ENCODE data around the gene C10orf95.

The C10orf95 gene

GRCh38 chr10:102419269-102420180 is 31.8 kb downstream of the C10orf95 start:
- in situ Hi-C loops (cut with MboI; ENCODE audit: low sequenced_read_pairs) = no loop called here

DNA sequence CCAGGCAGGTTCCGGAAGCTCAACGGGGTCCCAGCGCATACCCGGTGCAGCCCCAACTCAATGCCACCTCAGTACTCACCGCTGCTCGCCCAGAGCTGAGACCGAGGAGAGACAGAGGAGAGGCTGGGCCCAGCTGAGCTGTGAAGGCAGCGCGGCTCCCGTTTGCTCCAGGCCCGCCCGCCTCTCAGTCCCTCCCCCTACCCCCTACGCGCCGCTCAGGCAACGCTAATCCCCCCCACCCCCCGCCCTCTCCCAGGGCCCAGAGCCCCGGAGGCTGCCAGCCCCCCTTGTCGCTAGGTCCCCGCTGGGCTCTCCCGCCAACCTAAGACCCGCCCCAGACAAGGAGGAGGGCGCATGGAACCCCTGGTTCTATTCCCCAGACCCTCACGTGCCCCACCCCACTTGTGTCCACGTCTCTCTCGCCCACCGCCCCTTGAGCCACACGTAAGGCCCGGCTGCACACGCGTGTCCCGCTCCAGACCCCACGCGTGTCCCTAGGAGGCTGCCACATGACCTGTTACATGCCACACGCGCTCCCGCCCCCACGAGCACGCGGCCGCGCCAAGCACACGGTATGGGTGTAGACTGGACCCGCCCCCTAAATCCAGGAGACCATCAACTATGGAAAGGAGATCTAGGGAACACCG is 32.6 kb downstream of the C10orf95 start, which contains the start of gene PSD:
PSD (minus strand) TSS at position 164 of the 647 bp plus-strand sequence. CDS start 1,747 bp downstream, outside the sequence.
- in situ Hi-C loops (cut with MboI; ENCODE audit: low sequenced_read_pairs) = no loop called here

DNA sequence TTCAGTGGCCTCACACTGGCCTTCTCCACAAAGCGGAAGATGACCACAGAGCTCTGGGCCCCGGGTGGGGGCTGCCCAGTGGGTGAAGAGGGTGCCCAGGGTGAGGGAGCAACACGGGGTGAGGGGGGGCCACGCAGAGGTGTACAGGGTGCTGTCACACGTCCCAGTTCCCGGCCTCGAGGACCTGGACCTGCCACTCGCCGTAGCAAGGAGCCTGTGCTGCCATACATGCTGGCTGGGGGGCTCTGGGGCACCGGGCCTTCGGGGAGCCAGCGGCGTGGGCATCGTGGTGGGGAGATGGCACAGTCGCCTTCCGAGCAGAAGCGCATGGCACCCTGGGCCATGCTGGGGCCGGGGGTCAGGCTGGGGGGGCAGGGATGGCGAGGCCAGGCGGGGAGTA is 34.6 kb downstream of the C10orf95 start:
- in situ Hi-C loops (cut with MboI; ENCODE audit: low sequenced_read_pairs) = no loop called here

- in situ Hi-C loops (cut with MboI; ENCODE audit: low sequenced_read_pairs) = no loop called here
These were observed 35.1 kb downstream of the C10orf95 start for GRCh38 chr10:102416283-102416682.

GRCh38 chr10:102414749-102415148 is 36.6 kb downstream of the C10orf95 start:
- in situ Hi-C loops (cut with MboI; ENCODE audit: low sequenced_read_pairs) = no loop called here

DNA sequence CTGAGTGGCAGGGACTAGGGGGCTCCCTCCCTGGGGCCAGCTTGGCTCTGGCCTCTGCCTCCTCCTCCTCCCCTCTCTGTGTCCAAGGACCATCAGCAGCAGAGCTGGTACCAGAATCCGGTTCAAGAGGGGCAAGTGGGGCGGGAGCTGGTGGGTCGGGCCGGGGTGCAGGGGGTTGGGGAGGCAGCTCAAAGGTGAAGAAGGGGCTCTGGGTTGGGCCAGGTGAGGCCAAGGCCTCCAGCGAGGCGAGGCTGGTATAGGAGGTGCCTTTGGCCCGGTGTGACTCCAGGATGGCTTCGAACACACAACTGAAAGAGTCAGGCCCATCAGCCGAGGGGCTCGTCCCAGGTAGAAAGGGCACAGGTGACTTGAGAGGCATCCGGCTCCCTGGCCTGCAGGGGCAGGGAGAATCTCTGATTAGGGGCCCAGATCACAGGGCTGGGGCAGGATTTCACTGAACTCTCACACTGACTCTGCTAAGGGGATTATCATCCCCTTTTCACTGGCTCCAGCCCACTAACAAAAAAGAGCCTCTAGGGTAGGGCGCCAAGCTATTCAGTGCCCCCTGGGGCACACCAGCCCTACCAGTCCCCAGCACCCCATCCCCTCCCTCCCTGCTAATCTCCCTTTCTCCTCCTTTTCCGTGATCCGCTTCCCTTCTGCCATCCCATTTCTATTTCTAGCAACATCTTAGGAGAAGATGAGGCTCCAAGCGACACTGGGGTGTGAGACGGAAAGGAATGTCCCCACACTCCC is 37.4 kb downstream of the C10orf95 start:
- in situ Hi-C loops (cut with MboI; ENCODE audit: low sequenced_read_pairs) = no loop called here

- in situ Hi-C loops (cut with MboI; ENCODE audit: low sequenced_read_pairs) = no loop called here
These were observed 38.2 kb downstream of the C10orf95 start for GRCh38 chr10:102413053-102413705.

DNA sequence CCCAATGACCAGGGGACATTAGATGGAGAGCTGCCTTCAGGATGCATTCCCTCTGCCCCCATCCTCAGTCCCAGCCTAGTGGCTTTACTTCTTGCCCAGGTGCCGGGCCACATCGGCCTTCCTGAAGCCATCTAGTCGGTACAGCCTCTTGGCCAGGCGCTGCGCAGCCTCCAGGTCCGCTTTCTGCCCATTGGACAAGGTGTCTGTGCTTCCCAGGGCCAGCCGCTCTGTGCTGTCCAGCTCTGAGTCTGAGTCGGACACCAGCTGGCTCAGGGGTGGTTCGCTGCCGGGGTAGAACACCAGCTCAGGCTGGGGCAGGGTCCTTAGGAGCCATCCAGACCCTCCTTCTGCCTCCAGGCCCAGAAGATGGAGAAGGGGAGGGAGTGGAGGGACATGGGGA is 39.0 kb downstream of the C10orf95 start:
- in situ Hi-C loops (cut with MboI; ENCODE audit: low sequenced_read_pairs) = no loop called here

DNA sequence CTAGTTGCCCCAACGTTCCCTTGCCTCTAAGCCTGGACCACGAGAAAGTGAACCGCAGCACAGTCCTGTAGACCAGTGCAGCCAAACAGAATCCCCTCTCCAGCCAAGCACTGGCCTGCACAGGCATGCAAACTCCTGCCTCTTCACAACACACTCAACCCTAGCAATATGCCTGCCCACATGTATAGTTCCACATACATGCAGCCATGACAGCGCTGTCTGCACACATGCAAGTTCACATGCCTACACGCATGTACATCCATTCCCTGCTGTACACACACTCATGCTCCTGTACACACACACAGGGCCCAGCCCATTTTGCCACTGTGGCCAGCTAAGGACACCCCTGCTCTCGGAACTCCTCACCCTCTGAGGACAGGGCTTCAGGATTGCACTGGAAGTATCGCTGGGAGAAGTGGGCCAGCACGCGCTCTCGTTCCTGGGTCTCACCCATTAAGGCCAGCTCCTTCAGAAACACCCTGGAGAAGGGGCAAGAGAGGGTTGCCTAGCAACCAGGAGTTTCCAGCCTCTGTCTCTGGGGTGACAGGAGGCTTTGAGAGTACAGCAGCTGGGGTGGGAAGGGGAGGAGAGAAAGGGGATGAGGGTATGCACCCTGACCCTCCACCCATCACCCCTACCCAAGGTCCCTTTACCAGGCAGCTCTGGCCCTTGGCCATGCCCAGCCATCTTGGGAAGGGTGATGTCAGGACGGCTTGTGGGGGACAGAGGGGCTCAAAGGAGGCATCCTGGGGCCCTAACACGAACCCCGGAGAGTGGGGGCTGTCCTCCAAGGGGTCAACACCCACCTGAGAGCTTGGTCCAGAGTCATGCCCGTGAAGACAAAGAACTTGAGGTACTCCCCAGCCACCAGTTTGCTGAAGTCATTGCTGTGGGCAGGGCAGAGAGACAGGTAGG is 39.7 kb downstream of the C10orf95 start:
- in situ Hi-C loops (cut with MboI; ENCODE audit: low sequenced_read_pairs) = no loop called here

GRCh38 chr10:102410429-102411073 is 40.8 kb downstream of the C10orf95 start:
- in situ Hi-C loops (cut with MboI; ENCODE audit: low sequenced_read_pairs) = no loop called here

GRCh38 chr10:102409604-102410428 is 41.5 kb downstream of the C10orf95 start:
- in situ Hi-C loops (cut with MboI; ENCODE audit: low sequenced_read_pairs) = no loop called here

DNA sequence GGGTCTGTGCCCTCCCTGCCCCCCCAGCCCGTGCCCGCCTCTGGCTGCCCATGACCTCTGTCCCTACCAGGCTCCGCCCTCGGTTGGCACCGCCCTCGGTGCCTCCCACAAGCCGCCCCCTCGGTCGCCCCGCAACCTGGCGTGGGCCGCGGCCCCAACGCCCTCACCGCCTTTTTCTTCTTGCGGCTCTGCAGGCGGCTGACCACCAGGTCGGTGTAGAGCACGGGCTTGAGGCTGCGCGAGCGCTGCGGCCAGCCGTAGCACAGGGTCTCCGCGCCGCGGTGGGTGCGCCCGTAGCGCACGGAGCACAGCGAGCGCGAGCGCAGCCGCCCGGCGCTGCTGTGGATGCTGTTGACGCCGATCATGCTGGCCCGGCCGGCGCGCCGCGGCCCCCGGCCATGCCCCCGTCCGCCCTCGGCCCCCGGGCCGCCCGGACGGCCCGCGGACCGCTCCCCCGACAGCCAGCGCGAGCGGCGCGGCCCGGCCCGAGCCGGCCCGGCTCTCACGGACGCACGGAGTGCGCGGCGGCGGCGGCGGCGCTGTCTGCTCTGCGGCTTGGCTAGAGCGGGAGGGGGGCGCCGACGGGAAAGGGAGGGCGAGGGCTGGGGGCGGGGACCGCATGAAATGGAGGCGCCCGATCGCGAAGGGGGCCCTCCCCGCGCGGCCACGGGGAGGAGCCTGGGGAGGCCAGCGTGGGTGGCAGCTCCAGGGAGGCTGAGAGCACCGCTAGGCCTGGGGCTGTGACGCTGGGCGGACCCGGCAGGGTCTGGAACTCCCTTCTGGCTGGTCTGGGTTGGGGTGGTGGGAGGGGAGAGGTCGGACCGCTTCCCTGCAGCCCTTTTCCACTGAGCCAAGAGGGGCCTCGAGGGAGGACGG is 42.4 kb downstream of the C10orf95 start:
- in situ Hi-C loops (cut with MboI; ENCODE audit: low sequenced_read_pairs) = no loop called here

DNA sequence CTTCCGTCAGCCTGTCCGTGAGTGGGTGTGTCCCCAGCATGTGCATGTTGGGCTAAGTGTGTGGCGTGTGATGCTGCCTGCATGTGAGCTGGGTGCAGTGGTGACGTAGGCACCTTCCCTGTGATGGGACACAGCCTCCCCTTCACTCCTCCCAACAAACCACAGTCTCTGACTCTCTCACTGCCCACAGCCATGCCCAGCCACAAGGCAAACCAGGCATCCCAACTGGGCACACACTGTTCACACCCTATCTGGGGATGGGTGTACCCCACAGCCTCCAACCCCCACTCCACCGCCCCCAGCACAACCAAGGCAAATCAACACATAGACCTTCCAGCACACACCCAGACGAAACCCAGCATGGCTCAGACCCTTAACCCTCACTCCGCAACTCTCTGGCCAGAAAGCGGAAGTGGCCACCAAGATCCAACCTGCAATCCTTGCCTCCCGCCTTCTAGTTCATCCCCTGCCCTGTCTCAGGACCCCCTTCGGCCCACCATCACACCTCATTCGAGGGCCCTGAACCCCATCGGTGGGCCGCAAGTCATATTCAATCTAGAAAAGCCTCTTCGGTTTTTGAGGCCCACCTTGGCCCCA is 43.1 kb downstream of the C10orf95 start:
- in situ Hi-C loops (cut with MboI; ENCODE audit: low sequenced_read_pairs) = no loop called here

DNA sequence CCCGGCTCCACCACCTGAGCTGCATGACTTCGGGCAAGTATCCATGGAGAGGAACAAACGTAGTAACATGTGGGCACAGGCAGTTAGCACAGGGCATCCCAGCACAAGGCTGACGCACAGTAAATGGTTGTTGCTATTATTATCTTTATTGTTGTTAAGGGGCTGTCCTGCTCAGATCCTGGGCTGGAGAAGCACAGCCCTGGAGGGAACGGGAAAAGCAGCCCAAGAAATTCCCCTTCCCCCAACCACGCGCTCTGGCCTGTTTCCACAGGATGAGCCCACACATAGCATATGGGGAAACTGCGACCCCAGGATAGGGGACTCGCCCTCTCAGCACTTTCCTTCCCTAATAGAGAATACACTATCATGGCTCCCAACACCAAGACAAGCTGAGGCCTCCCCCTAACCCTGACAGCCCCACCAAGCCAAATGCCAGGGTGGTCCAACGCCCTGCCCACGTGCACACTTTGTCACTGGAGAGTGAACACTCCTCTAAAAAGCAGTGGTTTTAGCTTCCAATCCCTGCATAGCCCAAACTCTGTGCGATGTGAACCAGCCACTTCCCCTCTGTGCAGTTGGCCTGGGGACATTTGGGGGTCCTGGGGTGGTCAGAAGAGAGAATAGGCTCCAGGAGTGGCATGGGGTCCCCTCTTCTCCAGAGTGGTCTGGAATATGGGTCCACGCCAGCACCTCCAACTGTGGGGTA is 43.8 kb downstream of the C10orf95 start:
- in situ Hi-C loops (cut with MboI; ENCODE audit: low sequenced_read_pairs) = no loop called here

DNA sequence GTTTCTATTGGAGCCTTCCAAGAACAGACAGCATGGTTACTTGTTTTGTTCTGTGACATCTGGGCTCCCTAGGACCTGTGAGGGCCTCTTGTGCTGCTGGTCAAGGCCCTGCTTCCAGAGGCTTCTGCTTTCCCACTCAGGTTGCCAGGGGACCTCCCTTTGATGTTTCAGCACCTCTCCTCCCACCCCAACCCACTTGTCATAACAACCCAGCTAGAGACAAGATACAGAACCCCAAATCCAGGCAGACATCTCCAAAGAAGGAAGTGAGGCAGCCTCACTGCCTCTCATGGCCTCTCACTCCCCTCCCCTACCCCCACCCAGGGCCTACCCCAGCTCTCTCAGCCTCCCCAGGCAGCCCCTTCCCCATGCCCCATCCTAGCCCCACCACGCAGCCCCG is 44.5 kb downstream of the C10orf95 start:
- in situ Hi-C loops (cut with MboI; ENCODE audit: low sequenced_read_pairs) = no loop called here

DNA sequence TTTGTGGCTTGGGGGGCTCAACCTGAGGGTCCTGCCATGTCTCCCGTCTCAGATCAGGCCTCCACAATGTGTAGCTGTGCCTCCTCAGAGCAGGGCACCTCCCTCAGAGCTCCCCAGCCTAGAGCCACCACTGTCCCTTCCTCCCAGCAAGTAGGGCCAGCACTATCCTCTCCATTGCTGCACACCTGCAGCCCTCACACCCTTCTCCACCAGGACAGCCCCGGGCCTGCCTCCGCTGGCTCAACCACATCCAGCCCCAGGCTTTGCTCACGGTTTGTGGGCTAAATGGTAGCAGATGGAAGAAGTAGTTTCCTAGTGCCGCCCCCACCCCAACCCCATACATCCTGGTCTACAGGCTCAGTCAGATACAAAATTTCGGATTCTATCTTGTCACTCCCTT is 45.7 kb downstream of the C10orf95 start:
- in situ Hi-C loops (cut with MboI; ENCODE audit: low sequenced_read_pairs) = no loop called here
